Smooth muscle cell of the coronary artery (primary cell): ENCODE data around the gene GOSR2. TPM values are rescaled to one million over a fixed set of nuclear protein-coding genes. Genes with fewer than 3 reads are reported as not detected.

Experiments used
- total RNA-seq: library from RNA; depleted of rRNA; stranded (reverse); fragments of >200 nt; gene quantifications from 2 replicates; pipeline ENCODE4 v1.2.3, GENCODE V29; 2014; ENCODE audit warnings: low replicate concordance

Gene GOSR2
- 39.3 and 59.7 TPM in 2 replicates for total RNA-seq

GRCh38 chr17:46922804-46923635 is at the start of gene GOSR2:
TSS of gene GOSR2 (plus strand) at chr17:46923160. CDS start at chr17:46923193, 33 bp downstream.

GRCh38 chr17:46979147-46979863 is 56.3 kb downstream of the GOSR2 start, which contains the start of gene RPRML:
TSS of gene RPRML (minus strand) at chr17:46979253. CDS start at chr17:46979007, 246 bp downstream.

Other genes with a start within 250 kb of the GOSR2 start
- gene WNT3, start 104.5 kb upstream of the GOSR2 start, total RNA-seq: 0.59 and 1.4 TPM in 2 replicates
- not detected in 2 replicates for gene WNT9B, start 71.6 kb upstream of the GOSR2 start, total RNA-seq
- gene RPRML, start 56.1 kb downstream of the GOSR2 start, total RNA-seq: 0.08 TPM in 1 of 2 replicates, not detected in the other